Right ventricle myocardium superior (tissue), 1 donor: ENCODE results near the gene PHACTR1. TPM values are rescaled to one million over a fixed set of nuclear protein-coding genes. Genes with fewer than 3 reads are reported as not detected.

Source experiments
- ATAC-seq: fragments of 200-7000 bp; cut with Tn5 transposase; one replicate; pipeline ENCODE4 v1.9.1; 2020; ENCODE audit warnings: mild to moderate bottlenecking; ENCODE audit not compliant: poor library complexity
- DNase-seq: peaks from one replicate; pipeline ENCODE4 v3.0.0-alpha.2; 2020
- intact Hi-C: fragments of 100-400 bp; cut with DNase I; formaldehyde crosslinking; loops from one replicate; pipeline ENCODE4 v1.11.2; 2022
- total RNA-seq: library from RNA; stranded (reverse); fragmentation: NEBNext Ultra II Directional; extraction: Animal tissue kit (Norgen Biotek cat#: 25700); gene quantifications from one replicate; pipeline ENCODE4 v1.2.1, GENCODE V29; 2021
- donor health status: DM: no; HTN: yes; CAD: no; lungs with severe emphysema.

PHACTR1 gene
- total RNA-seq, 1 donor from 2014 or later, result 114 TPM

DNA sequence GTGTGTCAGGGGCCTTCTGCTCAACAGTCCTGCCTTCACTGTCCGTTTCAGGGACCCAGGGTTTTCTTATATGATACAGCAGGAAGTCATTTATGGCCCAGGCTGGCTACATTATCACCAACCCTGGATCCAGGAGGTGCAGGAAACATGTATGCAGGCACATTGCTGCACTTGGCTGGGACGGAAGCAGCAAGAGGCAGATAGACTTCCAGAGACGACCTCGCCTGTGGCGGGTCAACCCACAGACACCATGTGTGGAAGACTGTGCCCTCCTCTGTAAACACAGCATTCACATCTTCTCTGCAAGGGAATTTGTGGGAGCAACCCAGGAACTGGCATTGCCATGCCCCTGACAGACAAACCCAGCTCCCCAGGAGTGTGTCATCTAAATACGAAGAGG lies 568.1 kb downstream of the PHACTR1 start:
- DNase-seq, result no peak
- intact Hi-C loops, result no loop called here

DNA sequence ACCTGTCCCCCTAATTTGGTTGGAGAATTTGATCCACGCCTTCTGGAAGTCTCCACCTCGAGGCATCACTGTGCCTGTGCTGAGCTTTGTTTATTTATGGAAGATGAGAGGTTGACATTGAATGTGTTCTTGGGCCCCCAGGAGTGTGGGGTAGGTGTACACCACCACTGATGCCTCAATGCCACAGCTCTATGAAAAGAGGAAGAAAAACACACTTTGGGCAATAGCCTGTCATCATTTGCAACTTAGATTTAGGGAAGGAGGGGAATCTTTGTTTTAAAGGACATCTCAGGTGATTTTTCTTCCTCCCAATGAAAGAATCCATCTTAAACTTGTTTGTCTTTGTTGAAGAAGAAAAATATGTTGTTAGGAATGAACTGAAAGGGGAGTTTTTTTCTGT lies 569.1 kb downstream of the PHACTR1 start:
- no peak for ATAC-seq
- DNase-seq, result no peak
- intact Hi-C loops, result no loop called here

More for the DNA sequence above, 568.1 kb downstream of the PHACTR1 start:
- ATAC-seq, result no peak

DNA sequence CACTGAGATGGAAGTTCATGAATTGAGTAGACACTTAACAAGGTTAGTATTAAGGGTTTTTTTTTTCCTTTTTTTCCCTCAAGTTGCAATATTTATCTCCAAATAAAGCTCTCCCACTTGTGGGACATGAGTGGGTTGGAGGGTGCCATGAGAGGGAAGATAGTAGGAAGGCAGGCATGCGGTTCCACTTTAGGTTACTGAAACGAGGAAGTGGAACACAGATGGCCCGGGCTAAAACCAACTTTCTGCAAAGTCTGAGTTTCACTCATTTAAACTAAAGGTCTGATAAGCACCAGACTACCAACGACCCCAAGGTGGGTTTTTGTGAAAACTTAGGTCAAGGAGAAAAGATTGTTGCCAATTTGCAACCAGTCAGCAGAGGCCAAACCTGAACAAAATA lies 569.6 kb downstream of the PHACTR1 start:
- no peak for ATAC-seq
- no peak for DNase-seq
- intact Hi-C loops, result no loop called here

DNA sequence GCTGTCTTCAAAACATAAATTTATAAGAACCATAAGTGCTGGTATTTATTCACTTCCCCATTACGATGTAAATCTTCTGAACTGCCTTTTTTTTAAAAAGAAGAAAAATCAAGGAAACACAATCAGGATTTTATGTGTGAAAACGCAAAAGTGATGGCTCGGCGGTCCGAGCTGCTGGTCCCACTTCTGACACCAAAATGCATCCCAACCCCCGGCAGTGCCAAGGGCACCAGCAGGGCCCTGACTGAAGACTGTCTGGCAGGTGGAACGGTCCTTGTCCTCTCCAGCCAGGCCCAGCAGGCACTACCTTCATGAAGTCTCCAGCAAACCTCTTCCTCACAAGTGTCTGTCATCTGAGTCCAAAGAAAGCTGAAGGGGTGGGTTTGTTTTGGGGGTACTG lies 570.5 kb downstream of the PHACTR1 start:
- intact Hi-C loops, result no loop called here
- ATAC-seq (no peak), DNase-seq (no peak)

DNA sequence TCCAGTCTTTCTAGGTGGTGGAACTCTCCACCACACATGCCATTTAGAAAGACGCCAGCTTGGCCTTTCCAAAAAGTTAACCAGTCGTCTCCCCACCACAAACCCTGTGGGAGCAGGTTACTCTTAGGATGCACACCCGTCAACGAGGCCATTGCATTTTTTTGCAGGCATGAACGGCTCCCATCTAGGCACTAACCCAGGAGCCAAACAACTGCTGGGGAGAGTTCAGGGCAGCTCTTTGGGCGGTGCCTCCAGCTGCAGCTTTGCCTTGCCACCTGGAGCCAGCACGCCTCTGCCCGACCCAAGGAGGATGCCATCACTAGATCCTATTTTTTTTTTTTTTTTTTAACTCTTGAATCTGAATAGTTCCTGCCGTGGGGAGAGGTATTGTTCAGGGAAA lies 571.9 kb downstream of the PHACTR1 start:
- DNase-seq, result no peak
- intact Hi-C loops, result no loop called here
- no peak for ATAC-seq

DNA sequence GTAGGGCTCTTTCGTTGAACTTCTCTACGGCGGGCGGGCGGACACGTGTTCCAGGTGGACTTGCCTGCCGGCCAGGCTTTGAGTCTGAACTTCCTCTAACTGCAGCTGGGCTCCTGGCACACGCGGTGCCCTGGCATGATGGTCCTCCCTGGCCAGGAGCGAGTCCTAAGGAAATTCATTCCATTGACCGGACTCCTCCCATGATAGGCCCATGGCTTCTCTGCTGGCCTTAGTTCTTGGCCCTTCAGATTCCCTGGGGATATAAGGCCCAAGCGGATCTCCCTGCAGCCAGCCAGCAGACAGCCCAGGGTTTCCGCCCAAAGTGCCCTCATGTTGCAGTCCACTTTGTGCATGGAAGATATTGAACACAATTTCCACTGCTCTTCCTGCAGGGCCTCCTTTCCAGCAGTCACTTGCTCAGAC lies 572.4 kb downstream of the PHACTR1 start:
- intact Hi-C loops, result no loop called here
- DNase-seq, result no peak
- ATAC-seq, result peak; percentile 17

DNA sequence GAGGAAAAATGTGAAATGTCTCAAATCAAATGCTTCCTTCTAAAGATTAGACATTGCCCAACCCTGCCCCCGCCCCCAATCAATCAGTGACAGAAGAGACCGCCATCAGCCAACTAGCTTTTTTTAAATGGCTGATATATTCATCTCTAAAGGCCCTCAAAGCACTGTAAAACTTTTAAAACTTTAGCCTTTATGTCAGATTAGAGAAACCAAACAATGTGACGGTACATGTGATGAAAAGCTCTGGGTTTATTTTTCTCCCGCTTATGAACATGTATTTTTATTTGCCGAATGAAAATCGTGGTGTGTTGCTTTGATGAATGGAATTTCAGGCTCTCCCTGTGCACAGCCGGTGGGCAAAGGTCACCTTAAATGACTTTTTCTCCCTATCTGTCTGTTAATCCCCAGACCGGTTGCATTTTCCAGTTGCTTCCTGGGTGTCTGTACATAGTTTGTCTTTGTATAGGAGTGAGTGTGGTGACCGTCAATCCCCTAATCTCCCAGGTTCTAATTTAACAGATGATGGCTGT lies 573.3 kb downstream of the PHACTR1 start:
- DNase-seq (no peak), ATAC-seq (no peak)
- intact Hi-C loops, result no loop called here

DNA sequence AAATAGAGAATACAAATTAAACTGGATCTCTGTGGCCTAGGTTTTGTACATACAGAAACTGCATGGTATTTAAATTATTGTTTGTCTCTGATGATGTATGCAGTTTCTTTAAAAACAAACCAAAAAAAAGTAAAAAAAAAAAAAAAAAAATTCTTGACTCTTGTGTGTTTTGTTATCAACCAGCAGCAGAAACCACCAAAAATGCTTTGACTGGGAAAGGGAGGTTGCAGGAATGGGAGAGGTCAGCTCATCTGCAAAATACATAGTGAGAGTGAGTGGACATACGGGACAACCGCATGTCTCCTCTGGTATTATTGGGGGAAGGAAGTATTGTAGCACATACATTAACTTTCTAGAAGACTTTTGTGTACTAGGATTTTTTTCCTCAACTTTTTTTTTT lies 573.8 kb downstream of the PHACTR1 start:
- intact Hi-C loops, result no loop called here
- no peak for DNase-seq
- no peak for ATAC-seq

DNA sequence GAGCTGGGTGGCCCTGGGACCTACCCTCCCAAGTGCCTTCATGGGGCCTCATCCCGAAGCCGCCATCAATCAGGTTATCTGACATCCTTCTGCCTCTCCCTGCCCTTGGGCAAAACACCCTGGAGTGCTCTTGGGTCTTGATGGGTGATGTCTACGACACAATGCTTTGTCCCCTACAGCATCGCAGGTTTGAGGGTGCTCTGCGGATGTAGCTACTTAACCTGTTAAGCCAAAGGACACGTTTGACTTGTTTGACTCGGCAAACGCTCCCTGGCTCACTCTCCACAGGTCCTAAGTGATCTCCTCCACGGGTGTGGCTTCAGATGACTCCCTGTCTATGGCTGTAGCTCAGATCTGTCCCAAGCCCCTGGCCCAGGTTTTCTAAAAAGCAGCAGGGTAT lies 576.2 kb downstream of the PHACTR1 start:
- ATAC-seq (no peak), DNase-seq (no peak)
- intact Hi-C loops, result no loop called here

DNA sequence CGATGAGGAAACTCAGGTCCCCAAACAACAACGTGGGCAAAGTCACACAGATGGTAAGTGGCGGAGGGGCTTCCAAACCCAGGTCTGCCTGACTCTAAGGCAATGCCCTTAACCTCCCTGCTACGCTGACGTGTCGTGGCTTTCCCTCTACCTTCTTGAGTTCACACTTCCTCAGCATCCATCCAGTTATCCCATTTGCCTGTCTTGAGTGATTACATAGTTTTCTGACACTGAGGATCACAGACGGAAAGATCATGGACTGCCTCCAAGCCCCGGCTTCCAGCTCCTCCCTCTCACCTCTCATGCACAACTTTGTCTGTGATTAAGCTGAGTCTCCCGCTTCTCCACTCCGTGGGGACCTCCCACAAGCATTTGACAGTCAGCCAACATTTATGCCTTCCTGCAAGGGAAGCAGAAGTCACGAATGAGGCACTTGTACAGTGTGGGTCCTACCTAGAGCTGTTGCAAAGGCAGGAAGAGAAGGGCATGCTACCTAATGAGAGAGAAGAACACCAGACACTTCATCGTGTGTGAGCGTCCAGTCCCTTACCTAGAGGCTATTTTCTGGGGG lies 578.0 kb downstream of the PHACTR1 start:
- ATAC-seq (no peak), DNase-seq (no peak)
- intact Hi-C loops, result no loop called here

DNA sequence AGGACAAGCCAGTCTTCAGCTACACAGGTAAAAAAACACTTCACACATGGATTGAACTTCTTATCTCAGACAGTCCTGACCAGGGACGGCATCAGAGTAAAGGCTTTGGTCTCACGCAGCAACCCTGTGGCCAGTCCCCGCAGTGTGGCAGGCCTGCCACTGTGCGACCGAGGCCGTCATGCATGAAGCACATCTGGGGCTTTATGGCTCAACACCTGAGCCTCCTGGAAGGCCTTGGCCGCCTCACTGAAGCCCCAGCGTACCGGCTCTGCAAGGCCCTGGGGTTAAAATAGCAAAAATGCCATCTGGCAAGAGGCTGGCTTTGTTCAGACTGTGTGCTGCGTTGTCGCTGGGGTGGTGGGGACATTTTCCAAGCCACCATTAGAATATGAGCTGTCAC lies 579.0 kb downstream of the PHACTR1 start:
- intact Hi-C loops, result no loop called here
- no peak for ATAC-seq
- no peak for DNase-seq

DNA sequence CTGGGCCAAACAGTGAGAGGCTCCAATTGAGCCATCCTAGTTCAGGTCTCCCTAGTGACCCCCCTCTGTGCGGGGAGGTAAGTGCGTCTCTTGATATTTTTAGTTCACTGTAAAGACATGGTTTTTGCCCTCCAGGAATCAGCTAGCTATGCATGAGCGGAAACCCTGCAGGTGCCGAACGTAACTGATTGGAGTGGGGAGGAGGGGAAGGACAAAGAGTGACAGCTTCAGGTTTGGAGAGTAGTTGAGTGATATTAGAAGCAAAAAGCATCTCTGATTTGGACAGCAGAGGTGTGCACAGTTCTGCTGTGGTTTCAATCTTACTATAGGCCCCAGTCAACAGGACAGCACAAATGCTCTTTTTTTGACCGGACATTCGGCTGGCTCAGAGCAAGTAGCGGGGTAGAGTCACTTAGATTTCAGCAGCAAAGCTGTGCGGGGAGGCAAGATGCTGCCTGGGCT lies 580.0 kb downstream of the PHACTR1 start:
- intact Hi-C loops, result no loop called here
- no peak for DNase-seq
- no peak for ATAC-seq

DNA sequence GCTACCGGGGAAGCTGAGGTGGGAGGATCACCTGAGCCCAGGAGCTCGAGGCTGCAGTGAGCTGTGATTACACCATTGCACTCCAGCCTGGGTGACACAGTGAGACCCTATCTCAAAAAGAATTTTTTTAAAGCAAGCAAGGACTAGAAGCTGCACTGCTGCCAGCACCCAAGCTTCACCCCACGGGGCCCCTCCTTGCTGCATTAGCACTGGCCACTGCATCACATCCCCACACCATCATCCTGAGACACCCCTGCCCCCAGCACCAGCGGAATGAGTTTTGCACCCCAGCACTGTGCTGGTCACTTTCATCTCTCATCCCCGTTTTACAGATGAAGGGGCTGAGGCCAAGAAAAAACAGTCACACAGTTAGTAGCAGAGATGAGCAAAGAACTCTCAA lies 580.8 kb downstream of the PHACTR1 start:
- intact Hi-C loops, result no loop called here
- DNase-seq, result no peak
- no peak for ATAC-seq

DNA sequence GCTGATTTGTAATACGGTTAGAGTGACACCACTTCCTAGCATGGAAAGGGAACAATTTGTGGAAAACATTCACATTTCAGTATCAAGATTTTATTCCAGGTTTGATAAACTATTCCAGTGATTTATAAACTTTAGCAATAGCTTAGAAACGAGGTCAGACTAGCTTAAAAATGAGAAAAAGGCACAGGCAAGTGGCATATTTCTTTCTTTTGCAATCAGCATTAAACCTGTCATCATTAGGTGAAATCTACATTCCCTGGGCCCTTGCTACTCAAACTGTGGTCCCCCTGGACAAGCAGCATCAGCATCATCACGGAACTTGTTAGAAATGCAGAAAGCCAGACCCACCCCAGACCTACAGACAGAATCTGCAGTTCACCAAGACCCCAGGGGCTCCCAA lies 581.9 kb downstream of the PHACTR1 start:
- intact Hi-C loops, result no loop called here
- no peak for DNase-seq
- ATAC-seq, result no peak

DNA sequence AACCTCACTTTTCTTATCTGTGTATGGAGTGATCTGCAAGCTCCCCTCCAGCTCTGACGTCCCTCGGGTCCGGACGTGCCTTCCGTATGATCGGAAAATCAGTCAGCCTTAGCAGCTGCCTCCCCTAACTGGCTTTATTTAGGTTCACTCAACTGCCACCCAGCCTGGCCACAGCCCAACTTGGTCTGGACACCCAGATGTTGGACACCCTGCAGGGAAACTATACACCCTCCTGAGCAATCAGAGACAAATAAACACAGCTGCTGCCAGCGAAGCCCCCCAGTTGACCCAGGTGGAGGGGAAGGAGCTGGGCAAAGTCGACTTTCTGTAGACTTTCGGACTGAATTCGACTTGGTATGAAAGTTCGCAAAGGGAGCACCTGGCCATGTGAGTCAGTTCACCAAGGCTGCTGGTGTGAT lies 582.8 kb downstream of the PHACTR1 start:
- DNase-seq, result no peak
- intact Hi-C loops, result no loop called here
- no peak for ATAC-seq

DNA sequence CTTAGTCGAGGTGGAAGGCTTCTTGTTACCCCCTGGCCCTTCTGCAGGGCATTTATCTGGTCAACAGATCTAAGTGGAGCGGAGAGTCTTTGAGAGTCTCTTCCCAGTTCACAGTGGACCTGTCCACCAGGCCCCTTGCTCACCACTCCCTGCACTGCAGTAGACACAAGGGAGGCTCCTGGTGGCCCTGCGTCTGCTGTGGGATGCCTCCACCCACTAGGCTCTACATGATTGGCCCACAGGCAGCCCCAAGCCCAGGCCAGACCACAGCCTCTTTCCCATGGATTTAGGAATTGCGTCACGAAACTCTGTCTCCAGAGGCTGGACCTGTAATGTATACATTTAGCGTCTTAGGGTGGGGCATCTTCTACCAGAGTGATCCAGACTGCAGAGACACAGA lies 583.4 kb downstream of the PHACTR1 start:
- DNase-seq (no peak), ATAC-seq (no peak)
- intact Hi-C loops, result no loop called here

DNA sequence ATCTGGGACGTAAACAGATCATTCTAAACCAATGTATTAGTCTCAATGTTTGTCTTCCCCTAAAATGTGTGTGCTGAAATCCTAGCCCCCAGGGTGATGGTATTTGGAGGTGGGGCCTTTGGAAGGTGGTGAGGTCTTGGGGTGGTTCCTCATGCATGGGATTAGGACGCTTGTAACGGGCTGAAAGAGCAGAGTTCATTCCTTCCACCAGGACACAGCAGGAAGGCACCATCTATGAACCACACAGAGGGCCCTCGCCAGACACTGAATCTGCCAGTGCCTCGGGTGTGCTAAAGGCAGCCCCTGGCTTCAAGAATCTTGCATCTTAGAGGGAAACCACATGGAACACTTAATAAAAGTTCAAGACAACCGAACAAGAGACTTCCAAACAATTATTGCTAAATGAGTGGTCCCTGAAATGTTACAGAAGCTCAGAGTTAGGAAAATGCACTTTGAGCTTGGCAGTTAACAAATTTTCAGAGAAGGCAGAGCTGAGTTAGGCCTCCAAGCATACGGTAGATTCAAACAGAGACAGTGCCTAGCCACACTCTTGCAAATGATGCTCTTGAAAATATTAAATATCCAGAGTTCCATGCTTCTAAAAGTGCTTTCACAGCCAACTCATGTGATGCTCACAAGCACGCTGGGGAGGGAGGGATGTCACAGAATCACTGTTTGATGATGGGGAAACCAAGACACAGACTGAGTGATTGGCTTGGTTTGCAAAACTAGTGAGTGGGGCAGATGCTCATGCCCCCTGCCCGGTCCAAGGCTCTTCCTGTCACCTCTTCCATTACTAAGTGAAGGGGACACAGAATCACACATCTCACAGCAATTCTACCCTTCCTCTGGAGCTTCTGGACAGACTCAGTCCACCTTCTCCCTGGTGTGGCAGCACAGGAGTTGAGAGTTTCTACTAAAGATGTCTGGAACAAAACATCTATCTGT lies 584.4 kb downstream of the PHACTR1 start:
- no peak for ATAC-seq
- no peak for DNase-seq
- intact Hi-C loops, result no loop called here

DNA sequence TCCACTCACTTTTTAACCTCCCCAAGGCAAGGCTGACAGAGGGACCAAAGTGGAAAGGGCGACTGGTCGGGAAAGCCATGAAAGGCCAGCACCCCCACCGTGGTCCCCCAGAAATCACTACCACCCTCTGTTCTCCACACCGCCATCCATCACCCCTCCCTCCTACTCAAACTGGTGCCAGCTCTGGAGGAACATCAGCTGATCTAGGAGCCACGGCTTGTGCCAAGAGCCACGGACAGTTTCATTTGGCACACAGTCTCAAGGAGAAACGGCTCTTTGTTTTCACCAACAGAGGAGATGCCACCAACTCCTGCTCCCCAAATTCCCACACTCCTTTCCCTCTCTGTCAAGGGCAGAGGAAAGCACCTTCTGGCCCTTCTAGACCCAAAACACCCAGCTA lies 585.7 kb downstream of the PHACTR1 start:
- peak; percentile 40 for ATAC-seq
- DNase-seq, result no peak
- intact Hi-C loops, result no loop called here

DNA sequence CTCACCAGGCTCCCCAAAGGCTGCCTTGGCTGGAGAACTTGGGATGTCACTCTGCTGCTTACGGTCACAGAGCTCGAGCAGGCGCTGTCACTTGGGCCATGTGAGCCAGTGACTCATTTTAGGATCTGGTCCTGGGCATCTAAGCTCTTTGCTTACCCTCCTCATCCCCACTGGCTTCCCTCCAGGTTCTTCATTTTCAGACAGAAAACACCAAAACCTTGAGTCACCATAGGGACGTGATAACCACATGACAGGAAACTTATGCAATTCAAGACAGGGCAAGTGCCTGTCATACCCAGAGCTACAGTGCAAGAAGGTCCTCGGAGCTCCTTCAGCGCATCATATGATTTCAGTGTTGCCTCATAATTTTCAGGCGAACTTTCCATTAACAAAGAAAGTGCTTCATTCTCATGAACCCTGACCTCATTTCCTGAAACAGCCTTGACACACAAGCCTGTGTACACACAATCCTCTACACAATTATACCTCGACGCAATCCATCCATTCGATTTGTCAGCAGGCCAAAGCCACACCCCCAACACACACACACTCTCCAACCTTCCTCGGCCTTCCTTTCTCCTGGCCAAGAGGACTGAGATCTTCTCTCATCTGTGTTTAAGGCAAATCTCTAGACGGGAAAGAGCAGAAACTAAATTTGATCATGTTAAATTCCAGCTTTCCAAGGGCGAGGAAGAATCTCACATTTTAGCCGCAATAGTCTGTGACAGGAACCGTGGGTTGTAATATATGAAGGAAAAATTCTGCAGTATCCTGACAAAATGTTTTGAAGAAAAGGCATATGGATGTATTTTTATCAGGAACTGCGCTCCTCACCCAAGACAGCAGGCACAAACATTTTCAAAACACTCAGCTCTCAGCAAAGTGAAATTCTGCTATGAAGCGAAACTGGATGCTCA lies 586.4 kb downstream of the PHACTR1 start:
- DNase-seq (peak; percentile 66), ATAC-seq (peak; percentile 64)
- intact Hi-C loops, result no loop called here
